K562 (cell line): ENCODE results near the gene CNNM2. TPM values are rescaled to one million over a fixed set of nuclear protein-coding genes. Genes with fewer than 3 reads are reported as not detected.

Experiments used
- ATAC-seq: fragments of 200-7000 bp; cut with Tn5 transposase; 3 replicates; pipeline ENCODE4 v1.9.1; 2020; ENCODE audit warnings: moderate library complexity
- BruUV-seq: library from RNA; stranded (reverse); fragments of 400-500 nt; replicated peaks from 2 replicates; lab custom pipeline; 2021; lab: Mats Ljungman, UMichigan
- CTCF ChIA-PET: fragments of 300-600 bp; formaldehyde crosslinking; extraction: SDS; loops from one replicate; lab custom pipeline; 2021; ENCODE audit warnings: low intra/inter-chr PET ratio; lab: Yijun Ruan, JAX
- POLR2A ChIA-PET: fragments of 300-600, 350-650 bp; sonication (Branson Sonifier 250); formaldehyde crosslinking; extraction: SDS; loops from one replicate; lab custom pipeline; 2021; ENCODE audit warnings: antibody characterized with exemption, inconsistent platforms; lab: Yijun Ruan, JAX
- DNase-seq, 4 experiments: peaks; one replicate each; pipeline versions ENCODE4 v3.0.0 to v3.0.0-alpha.2; 2011 to 2018; ENCODE audit warnings: low spot score in 3 of 4, mixed read lengths in 3 of 4; ENCODE audit errors: extremely low read depth in 1 of 4
- FAIRE-seq: peaks from 2 replicates; lab custom pipeline; 2011; peaks lifted over from hg19 to GRCh38; lab: Jason Lieb, UNC
- H2AFZ ChIP-seq: 2 replicates; pipeline ENCODE4 v1.6.0; 2011; ENCODE audit warnings: low read depth, low read length, control low read depth, inconsistent platforms
- H3K27ac ChIP-seq: fragments of 200-600 bp; 3 replicates; pipeline ENCODE4 v1.8.0; 2011; ENCODE audit warnings: low read depth, mild to moderate bottlenecking, control low read depth, inconsistent platforms, low read length, moderate library complexity, mixed read lengths; ENCODE audit errors: extremely low read depth
- H3K27me3 ChIP-seq, 2 experiments: fragments of 300-600 bp in 1 of 2; 2 replicates in 1 of 2; 3 replicates in 1 of 2; pipeline versions ENCODE4 v1.6.0 to v1.8.0; 2011; ENCODE audit warnings: inconsistent platforms in 2 of 2, low read length in 2 of 2, mild to moderate bottlenecking in 1 of 2, mixed read lengths in 1 of 2, moderate library complexity in 1 of 2; ENCODE audit not compliant: control insufficient read depth in 2 of 2, insufficient read depth in 2 of 2
- H3K36me3 ChIP-seq: fragments of 300-600 bp; 3 replicates; pipeline ENCODE4 v1.8.0; 2011; ENCODE audit warnings: mild to moderate bottlenecking, low read length, inconsistent platforms; ENCODE audit not compliant: control insufficient read depth, insufficient read depth
- H3K4me1 ChIP-seq, 2 experiments: fragments of 200-600 bp in 1 of 2; replicated peaks in 1 of 2; 2 replicates in 1 of 2; 3 replicates in 1 of 2; pipeline versions ENCODE4 v1.5.1 to v1.8.0; 2011; ENCODE audit warnings: inconsistent platforms in 2 of 2, low read length in 2 of 2, mild to moderate bottlenecking in 1 of 2, mixed read lengths in 1 of 2, moderate library complexity in 1 of 2; ENCODE audit not compliant: control insufficient read depth in 2 of 2, insufficient read depth in 2 of 2
- H3K4me2 ChIP-seq: 2 replicates; pipeline ENCODE4 v1.6.1; 2011; ENCODE audit warnings: low read length, control low read depth, inconsistent platforms, mixed read lengths; ENCODE audit not compliant: insufficient read depth
- H3K4me3 ChIP-seq: fragments of 200-600 bp; sonication (generic), shearing (Covaris generic); 2 replicates; pipeline ENCODE4 v1.5.1; 2016; ENCODE audit warnings: control low read depth, inconsistent platforms
- H3K79me2 ChIP-seq: fragments of 200-600 bp; 3 replicates; pipeline ENCODE4 v1.8.0; 2011; ENCODE audit warnings: low read length, inconsistent platforms; ENCODE audit not compliant: control insufficient read depth, insufficient read depth
- H3K9ac ChIP-seq, 2 experiments: 2 replicates each; pipeline versions ENCODE4 v1.6.0 to v1.6.1; 2011; ENCODE audit warnings: low read depth in 2 of 2, low read length in 2 of 2, control low read depth in 1 of 2, inconsistent platforms in 1 of 2, mild to moderate bottlenecking in 1 of 2, mixed read lengths in 1 of 2; ENCODE audit not compliant: insufficient read depth in 1 of 2
- H3K9me1 ChIP-seq: one replicate; pipeline ENCODE4 v1.6.0; 2011; ENCODE audit warnings: inconsistent platforms, mild to moderate bottlenecking, low read length, moderate library complexity; ENCODE audit not compliant: control insufficient read depth, insufficient read depth
- H3K9me3 ChIP-seq: replicated peaks from 2 replicates; pipeline ENCODE4 v1.5.1; 2011; ENCODE audit warnings: low read depth, low read length, inconsistent platforms; ENCODE audit not compliant: control insufficient read depth, insufficient read depth
- H4K20me1 ChIP-seq: replicated peaks from 2 replicates; pipeline ENCODE4 v1.6.1; 2011; ENCODE audit warnings: low read length, inconsistent platforms, mixed read lengths; ENCODE audit not compliant: control insufficient read depth, insufficient read depth
- CBFA2T2 ChIP-seq: fragments of 450-650 bp; conservative IDR thresholded peaks from 2 replicates; pipeline ENCODE4 v1.6.1; 2017; ENCODE audit warnings: mild to moderate bottlenecking
- CREB1 ChIP-seq, 2 experiments: sonication (generic) in 1 of 2; formaldehyde crosslinking in 1 of 2; IDR thresholded peaks; 2 replicates each; pipeline versions ENCODE4 v1.6.1 to v1.8.0; 2012 to 2022; ENCODE audit warnings: inconsistent platforms in 1 of 2, mild to moderate bottlenecking in 1 of 2, missing genetic modification reagents in 1 of 2, moderate library complexity in 1 of 2
- CTCFL ChIP-seq: IDR thresholded peaks from 2 replicates; pipeline ENCODE4 v1.6.1; 2011; ENCODE audit warnings: borderline replicate concordance, low read depth, mild to moderate bottlenecking, moderate library complexity, low read length; ENCODE audit not compliant: insufficient read depth, poor library complexity, severe bottlenecking
- ETS2 ChIP-seq: IDR thresholded peaks from 2 replicates; pipeline ENCODE4 v1.6.1; 2016; ENCODE audit warnings: borderline replicate concordance, missing genetic modification characterization, mild to moderate bottlenecking, moderate library complexity, missing compliant biosample characterization; ENCODE audit not compliant: poor library complexity, severe bottlenecking
- FOS ChIP-seq: IDR thresholded peaks from 3 replicates; pipeline ENCODE4 v1.6.1; 2011; ENCODE audit not compliant: insufficient read length; ENCODE audit errors: extremely low read depth
- FOXJ2 ChIP-seq: fragments of 200-800 bp; sonication (Bioruptor generic); IDR thresholded peaks from 2 replicates; pipeline ENCODE4 v1.6.1; 2016; ENCODE audit warnings: missing genetic modification characterization, missing compliant biosample characterization
- FOXK2 ChIP-seq, 2 experiments: fragments of 450-650 bp; IDR thresholded peaks in 1 of 2; conservative IDR thresholded peaks in 1 of 2; 2 replicates each; pipeline ENCODE4 v1.6.1; 2016; ENCODE audit warnings: low read depth in 2 of 2, mild to moderate bottlenecking in 1 of 2
- HEY1 ChIP-seq: fragments of 250-450 bp; sonication (Bioruptor Pico); IDR thresholded peaks from 2 replicates; pipeline ENCODE4 v1.5.0; 2020; ENCODE audit warnings: mild to moderate bottlenecking, moderate library complexity, borderline replicate concordance
- ILK ChIP-seq: fragments of 450-650 bp; IDR thresholded peaks from 2 replicates; pipeline ENCODE4 v1.6.1; 2016; ENCODE audit warnings: missing genetic modification characterization, low read depth, mild to moderate bottlenecking, missing compliant biosample characterization, moderate library complexity, borderline replicate concordance
- IRF1 ChIP-seq: sonication (generic); formaldehyde crosslinking; IDR thresholded peaks from 2 replicates; pipeline ENCODE4 v1.8.0; 2022; ENCODE audit warnings: missing genetic modification reagents, mild to moderate bottlenecking, borderline replicate concordance
- MEIS2 ChIP-seq: fragments of 450-650 bp; IDR thresholded peaks from 2 replicates; pipeline ENCODE4 v1.6.1; 2014; ENCODE audit warnings: mild to moderate bottlenecking; ENCODE audit not compliant: partially characterized antibody
- NCOR1 ChIP-seq: fragments of 450-650 bp; IDR thresholded peaks from 2 replicates; pipeline ENCODE4 v1.6.1; 2016; ENCODE audit warnings: mild to moderate bottlenecking, moderate library complexity
- ZHX1 ChIP-seq: fragments of 150-350 bp; conservative IDR thresholded peaks from 2 replicates; pipeline ENCODE4 v1.6.1; 2014; ENCODE audit warnings: low read length
- ZNF3 ChIP-seq: fragments of 250-450 bp; sonication (Bioruptor Pico); IDR thresholded peaks from 2 replicates; pipeline ENCODE4 v1.5.0; 2021; ENCODE audit warnings: mild to moderate bottlenecking, moderate library complexity
- WGBS: fragments of 100-300 bp; shearing (Covaris generic); methylation state at CpG from one replicate; pipeline ENCODE4 v1.1.6; 2016; ENCODE audit warnings: low coverage, mixed read lengths; ENCODE audit not compliant: insufficient coverage; ENCODE audit errors: missing lambda C conversion rate; 5-methylcytosine and 5-hydroxymethylcytosine counted together
- in situ Hi-C: fragments of 300-500 bp; cut with MboI; formaldehyde crosslinking; loops from 4 replicates; pipeline ENCODE4 v1.15.0; 2018; ENCODE audit warnings: inconsistent platforms, mixed read lengths
- intact Hi-C: fragments of 100-400 bp; cut with micrococcal nuclease; formaldehyde crosslinking; loops from 2 replicates; pipeline ENCODE4 v1.14.2; 2022
- polyA plus RNA-seq, 8 experiments: library from polyadenylated mRNA; depleted of rRNA in 4 of 8; stranded (reverse) in 5 of 8; unstranded in 3 of 8; fragments of >200 nt; fragmentation: Nextera tagmentation in 2 of 8; fragmentation: Illumina TruSeq in 1 of 8; extraction: Ambion mirVana in 2 of 8; extraction: Trizol in 1 of 8; gene quantifications; 2 replicates each; pipeline versions ENCODE4 v1.2.1 to v1.2.3, GENCODE V29; 2011 to 2014; ENCODE audit warnings: inconsistent platforms in 1 of 8, missing spikeins in 1 of 8
- total RNA-seq, 7 experiments: library from RNA; depleted of rRNA in 6 of 7; stranded (reverse); fragments of >200 nt in 6 of 7; fragmentation: Illumina TruSeq in 2 of 7; extraction: Trizol in 2 of 7; gene quantifications; 2 replicates each; pipeline versions ENCODE4 v1.2.1 to v1.2.3, GENCODE V29; 2011 to 2021; ENCODE audit warnings: low replicate concordance in 1 of 7

Gene CNNM2
- total and polyA plus RNA-seq, 9 of the 15 experiments (the other 6 are each of a cell fraction or from before 2014, with no cell fraction given): 0.21 to 5.0 (median 1.3) TPM

GRCh38 chr10:103086799-103087198 lies 168.7 kb downstream of the CNNM2 start:
- WGBS: no CpG with 5 or more reads among the region's 2 CpGs
- intact Hi-C loops: no loop called here
- FAIRE-seq: no peak

More at GRCh38 chr10:103086799-103087198, 168.7 kb downstream of the CNNM2 start:
- Histone ChIP-seq H3K9me1 (no peaks in the 10 kb centered on the region), H3K79me2 (no peaks in the 10 kb centered on the region), H3K27ac (no peak overlapping the region), H3K9me3 (no peaks in the 10 kb centered on the region), H3K4me2 (no peak overlapping the region), H3K9ac (no peak overlapping the region), H4K20me1 (no peaks in the 10 kb centered on the region), H3K27me3 (no peaks in the 10 kb centered on the region), H2AFZ (no peak overlapping the region), H3K4me1 (no peaks in the 10 kb centered on the region; a peak in 1 of 5 replicates), H3K4me3 (no peak overlapping the region), H3K36me3 (peaks cover 65% of the 10 kb centered on the region; the same call in 2 of the 3 replicates)
- no TSS peak for BruUV-seq
- in situ Hi-C loops: loop anchor here (10.0 kb wide), 1 partner anchor 158 kb away; the partner anchor contains the start of gene RPEL1
- CTCF ChIA-PET: no interaction called here
- POLR2A ChIA-PET: no interaction called here
- ATAC-seq (no peak), DNase-seq (no peak)
- no peak for TF ChIP-seq CTCFL
- TF ChIP-seq CBFA2T2: no peak
- TF ChIP-seq ILK (tag): no peak
- no peak for TF ChIP-seq NCOR1
- no peak for TF ChIP-seq ETS2 (tag)
- no peak for TF ChIP-seq FOXK2 (conservative IDR thresholded peaks at IDR 0.05 in 1 of 2, IDR thresholded peaks at IDR 0.05 in 1 of 2; ENCODE audit: low read depth in 2 of 2)
- no peak for TF ChIP-seq FOXJ2 (tag)
- no peak for TF ChIP-seq CREB1 (IDR thresholded peaks at IDR 0.05)
- no peak for TF ChIP-seq CREB1 (CRISPR knock-in tag; IDR thresholded peaks at IDR 0.05)
- TF ChIP-seq ZHX1: no peak
- TF ChIP-seq FOS: no peak
- TF ChIP-seq HEY1 (CRISPR knock-in tag): no peak
- TF ChIP-seq IRF1 (CRISPR knock-in tag): no peak
- TF ChIP-seq ZNF3: no peak
- no peak for TF ChIP-seq MEIS2
